Measurements from ENCODE around the gene PDE6G.

DNA sequence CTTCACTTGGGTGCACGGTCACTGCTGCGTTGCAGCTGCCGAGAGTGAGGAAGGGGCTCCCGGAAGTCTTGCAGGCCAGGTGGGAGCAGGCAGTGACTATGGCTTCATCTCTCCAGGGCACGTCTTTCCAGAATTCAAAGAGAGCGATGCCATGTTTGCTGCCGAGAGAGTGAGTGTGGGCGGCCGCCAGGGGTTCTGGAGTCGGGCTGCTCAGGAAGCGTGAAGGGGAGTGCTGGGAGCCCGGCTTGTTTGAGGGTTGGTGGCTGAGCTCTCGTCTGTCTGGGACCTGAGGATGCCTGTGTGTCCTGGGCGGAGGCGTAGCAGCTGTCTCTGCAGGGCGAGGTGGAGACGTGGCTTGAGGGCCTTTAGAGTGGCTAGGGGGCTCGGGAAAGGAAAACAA is 33.7 kb upstream of the PDE6G start:
- TF ChIP-seq, protein P1, sequence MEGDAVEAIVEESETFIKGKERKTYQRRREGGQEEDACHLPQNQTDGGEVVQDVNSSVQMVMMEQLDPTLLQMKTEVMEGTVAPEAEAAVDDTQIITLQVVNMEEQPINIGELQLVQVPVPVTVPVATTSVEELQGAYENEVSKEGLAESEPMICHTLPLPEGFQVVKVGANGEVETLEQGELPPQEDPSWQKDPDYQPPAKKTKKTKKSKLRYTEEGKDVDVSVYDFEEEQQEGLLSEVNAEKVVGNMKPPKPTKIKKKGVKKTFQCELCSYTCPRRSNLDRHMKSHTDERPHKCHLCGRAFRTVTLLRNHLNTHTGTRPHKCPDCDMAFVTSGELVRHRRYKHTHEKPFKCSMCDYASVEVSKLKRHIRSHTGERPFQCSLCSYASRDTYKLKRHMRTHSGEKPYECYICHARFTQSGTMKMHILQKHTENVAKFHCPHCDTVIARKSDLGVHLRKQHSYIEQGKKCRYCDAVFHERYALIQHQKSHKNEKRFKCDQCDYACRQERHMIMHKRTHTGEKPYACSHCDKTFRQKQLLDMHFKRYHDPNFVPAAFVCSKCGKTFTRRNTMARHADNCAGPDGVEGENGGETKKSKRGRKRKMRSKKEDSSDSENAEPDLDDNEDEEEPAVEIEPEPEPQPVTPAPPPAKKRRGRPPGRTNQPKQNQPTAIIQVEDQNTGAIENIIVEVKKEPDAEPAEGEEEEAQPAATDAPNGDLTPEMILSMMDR (IDR thresholded peaks at IDR 0.05; ENCODE audit: poor library complexity) = no peak
- TF ChIP-seq EZH2phosphoT487 (IDR thresholded peaks at IDR 0.05; ENCODE audit: low read depth, severe bottlenecking, unreplicated experiment) = no peak

All from hepatocyte (in vitro differentiated cells).